ENCODE measurements around the gene ITGA8. TPM values are rescaled to one million over a fixed set of nuclear protein-coding genes. Genes with fewer than 3 reads are reported as not detected.

Gene ITGA8
- total and polyA plus RNA-seq, 2 of the 4 experiments (the other 2 are of a cell fraction), result under 0.01 to 0.02 TPM

DNA sequence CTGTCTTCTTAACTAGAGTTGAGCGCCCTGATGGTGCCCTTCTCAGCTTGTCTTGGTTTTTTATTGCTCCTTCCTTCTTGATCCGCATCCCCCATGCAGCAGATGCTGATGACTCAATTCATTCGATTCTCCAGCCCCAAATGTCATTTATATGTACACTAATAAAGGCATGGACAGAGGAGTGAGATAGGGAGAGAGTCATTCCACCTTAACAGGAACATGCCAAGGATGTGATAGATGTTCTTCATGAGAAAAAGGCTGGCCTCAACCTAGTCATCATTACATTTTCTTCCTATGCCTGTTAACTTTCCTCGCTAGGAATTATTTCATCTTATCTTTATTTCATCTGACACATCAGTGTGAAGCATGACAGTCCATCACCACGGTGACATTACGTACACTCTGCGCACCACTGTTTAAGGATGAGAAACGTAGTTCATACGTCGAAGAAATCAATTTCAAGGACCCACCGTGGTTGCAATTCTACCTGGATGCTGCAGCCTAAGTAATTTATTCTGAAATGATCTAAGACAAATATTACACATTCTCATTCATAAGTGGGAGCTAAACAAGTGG lies 198.3 kb downstream of the ITGA8 start:
- Histone ChIP-seq H3K4me3 (ENCODE audit: insufficient read depth, low read depth, low read length) (no peak overlapping the region), H4K5ac (ENCODE audit: low read depth, low read length) (no peak overlapping the region), H3K9me1 (ENCODE audit: insufficient read depth, low read length) (no peaks in the 10 kb centered on the region), H3K4me2 (ENCODE audit: low read depth, low read length) (no peak overlapping the region), H3K23ac (ENCODE audit: low read depth, low read length) (no peak overlapping the region), H3K9ac (ENCODE audit: low read depth, low read length) (no peak overlapping the region), H2AK9ac (replicated peaks; ENCODE audit: low read depth, low read length, poor library complexity) (no peak overlapping the region), H2BK20ac (ENCODE audit: low read depth, low read length) (no peak overlapping the region), H2AK5ac (ENCODE audit: low read depth, low read length) (no peak overlapping the region), H3K79me1 (ENCODE audit: low read depth in 1 of 2, low read length in 2 of 2) (no peaks in the 10 kb centered on the region), H3K27me3 (ENCODE audit: control insufficient read depth, insufficient read depth, low read length) (peaks cover 3% of the 10 kb centered on the region), H2BK120ac (ENCODE audit: low read depth, low read length) (no peak overlapping the region), H3K14ac (replicated peaks; ENCODE audit: low read depth, low read length) (no peak overlapping the region), H3K9me3 (ENCODE audit: control insufficient read depth, insufficient read depth, low read length) (no peaks in the 10 kb centered on the region), H3K4ac (ENCODE audit: low read depth, low read length) (no peak overlapping the region), H2AFZ (replicated peaks; ENCODE audit: low read length, poor library complexity) (no peak overlapping the region), H3K27ac (ENCODE audit: insufficient read depth, low read length) (no peak overlapping the region), H3K56ac (ENCODE audit: extremely low read depth, insufficient read depth, low read length) (no peak overlapping the region), H3K18ac (ENCODE audit: low read depth, low read length) (no peak overlapping the region), H4K20me1 (ENCODE audit: insufficient read depth, low read length) (no peaks in the 10 kb centered on the region), H4K91ac (ENCODE audit: insufficient read depth, low read depth, low read length) (no peak overlapping the region), H2BK5ac (ENCODE audit: low read depth, low read length, poor library complexity, severe bottlenecking) (no peak overlapping the region), H3K36me3 (ENCODE audit: control insufficient read depth, insufficient read depth, low read length) (no peaks in the 10 kb centered on the region), H3K4me1 (ENCODE audit: control insufficient read depth, insufficient read depth, low read length) (no peaks in the 10 kb centered on the region), H2BK15ac (ENCODE audit: low read depth, low read length) (no peak overlapping the region), H4K8ac (ENCODE audit: low read depth in 2 of 2, low read length in 2 of 2) (no peak overlapping the region)
- ChIA-PET CTCF (no interaction called here), POLR2A (ENCODE audit: unreplicated experiment) (no interaction called here)
- WGBS, 2 experiments (ENCODE audit: extremely low coverage in 2 of 2, insufficient read length in 1 of 2), result no CpG with 5 or more reads among the region's 11 CpGs
- dilution Hi-C loops (cut with HindIII; ENCODE audit: low sequenced_read_pairs, unreplicated experiment), result no loop called here
- no peak for DNase-seq
- no TSS peak for BruUV-seq (replicated peaks)
- no peak for ATAC-seq (ENCODE audit: low read depth)
- intact Hi-C loops (cut with micrococcal nuclease), result no loop called here
- TF ChIP-seq RAD21 (IDR thresholded peaks at IDR 0.05; ENCODE audit: low read length) (no peak), MAZ (IDR thresholded peaks at IDR 0.05; ENCODE audit: borderline replicate concordance, low read depth, low read length) (no peak), RCOR1 (IDR thresholded peaks at IDR 0.05; ENCODE audit: insufficient replicate concordance, low read length) (no peak), MAFK (IDR thresholded peaks at IDR 0.05; ENCODE audit: low read depth, low read length) (no peak), POLR2A (IDR thresholded peaks at IDR 0.05; ENCODE audit: low read depth, low read length) (no peak)
- TF ChIP-seq, protein P1, sequence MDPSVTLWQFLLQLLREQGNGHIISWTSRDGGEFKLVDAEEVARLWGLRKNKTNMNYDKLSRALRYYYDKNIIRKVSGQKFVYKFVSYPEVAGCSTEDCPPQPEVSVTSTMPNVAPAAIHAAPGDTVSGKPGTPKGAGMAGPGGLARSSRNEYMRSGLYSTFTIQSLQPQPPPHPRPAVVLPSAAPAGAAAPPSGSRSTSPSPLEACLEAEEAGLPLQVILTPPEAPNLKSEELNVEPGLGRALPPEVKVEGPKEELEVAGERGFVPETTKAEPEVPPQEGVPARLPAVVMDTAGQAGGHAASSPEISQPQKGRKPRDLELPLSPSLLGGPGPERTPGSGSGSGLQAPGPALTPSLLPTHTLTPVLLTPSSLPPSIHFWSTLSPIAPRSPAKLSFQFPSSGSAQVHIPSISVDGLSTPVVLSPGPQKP (IDR thresholded peaks at IDR 0.05; ENCODE audit: borderline replicate concordance, low read depth, low read length), result no peak
- in situ Hi-C loops (cut with MboI; ENCODE audit: low sequenced_read_pairs), result no loop called here
